ENCODE results near the gene CD164L2. TPM values are rescaled to one million over a fixed set of nuclear protein-coding genes. Genes with fewer than 3 reads are reported as not detected.

CD164L2 gene
- total and polyA plus RNA-seq, 5 donors from 2014 or later, result not detected

DNA sequence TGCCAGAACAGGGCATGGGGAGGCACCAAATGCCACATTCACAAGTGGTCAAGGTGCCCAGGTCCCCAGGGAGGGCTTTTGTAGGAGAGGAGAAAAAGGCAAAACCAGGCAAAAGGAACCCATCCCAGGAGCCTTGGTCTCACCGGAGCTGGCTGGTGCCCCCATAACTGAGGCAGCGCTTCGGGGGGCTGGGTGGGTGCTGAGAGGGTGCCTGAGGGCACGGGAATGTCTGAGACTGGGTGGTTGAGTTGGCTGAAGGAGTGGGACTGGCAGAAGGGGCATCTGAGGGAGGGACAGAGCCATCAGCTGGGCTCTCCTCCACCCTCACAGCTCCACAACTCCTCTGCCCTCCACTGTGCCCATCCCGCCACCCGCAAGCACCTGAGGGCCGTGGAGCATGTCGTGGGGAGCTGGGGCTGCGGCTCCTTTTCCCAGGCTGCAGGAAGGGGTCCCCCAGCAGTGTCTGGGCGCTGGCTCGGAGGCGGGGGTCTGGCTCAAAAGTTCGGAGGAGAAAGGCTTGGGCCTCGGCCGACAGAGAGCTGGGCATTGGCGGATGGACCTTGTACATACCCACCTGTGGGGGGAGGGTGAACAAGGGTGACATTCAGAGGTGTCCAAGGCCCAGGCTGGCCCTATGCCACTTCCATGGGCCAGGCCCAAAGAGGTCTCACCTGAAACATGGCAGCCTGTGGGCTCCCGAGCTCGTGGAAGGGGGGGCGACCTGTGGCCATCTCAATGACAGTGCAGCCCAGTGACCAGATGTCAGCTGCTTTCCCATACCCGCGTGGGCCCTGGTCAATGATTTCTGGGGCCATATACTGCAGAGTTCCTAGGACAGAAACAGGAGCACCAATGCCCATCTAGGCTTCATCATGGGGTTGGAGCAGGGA lies 24.9 kb downstream of the CD164L2 start:
- no peaks in the 10 kb centered on the region for H3K9me3 ChIP-seq (ENCODE audit: control insufficient read depth in 2 of 2, low read length in 2 of 2)
- Mint-ChIP-seq H3K36me3 (peaks cover 3% of the 10 kb centered on the region), H3K27ac (peak overlapping the region in 2 of 3 donors; percentile 60 to 61), H3K27me3 (peaks cover 4% of the 10 kb centered on the region), H3K4me3 (peak overlapping the region; percentile 79 to 91 (median 84)), H3K4me1 (peaks cover 0 to 69% (median 26%) of the 10 kb centered on the region in 4 donors), H3K9me3 (no peaks in the 10 kb centered on the region)
- no peaks in the 10 kb centered on the region for H3K36me3 ChIP-seq (ENCODE audit: control insufficient read depth, insufficient read depth, low read length)
- DNase-seq (no peak), ATAC-seq (ENCODE audit: low read depth in 2 of 2) (no peak)
- H3K4me3 ChIP-seq (ENCODE audit: low read depth, low read length), result no peak overlapping the region
- H3K4me1 ChIP-seq (ENCODE audit: control insufficient read depth, insufficient read depth, low read length, poor library complexity, severe bottlenecking), result peaks cover 45% of the 10 kb centered on the region
- no peak overlapping the region for H3K27ac ChIP-seq (ENCODE audit: insufficient read depth, low read length, poor library complexity, severe bottlenecking)
- H3K27me3 ChIP-seq (ENCODE audit: control insufficient read depth, insufficient read depth, low read length), result no peaks in the 10 kb centered on the region

DNA sequence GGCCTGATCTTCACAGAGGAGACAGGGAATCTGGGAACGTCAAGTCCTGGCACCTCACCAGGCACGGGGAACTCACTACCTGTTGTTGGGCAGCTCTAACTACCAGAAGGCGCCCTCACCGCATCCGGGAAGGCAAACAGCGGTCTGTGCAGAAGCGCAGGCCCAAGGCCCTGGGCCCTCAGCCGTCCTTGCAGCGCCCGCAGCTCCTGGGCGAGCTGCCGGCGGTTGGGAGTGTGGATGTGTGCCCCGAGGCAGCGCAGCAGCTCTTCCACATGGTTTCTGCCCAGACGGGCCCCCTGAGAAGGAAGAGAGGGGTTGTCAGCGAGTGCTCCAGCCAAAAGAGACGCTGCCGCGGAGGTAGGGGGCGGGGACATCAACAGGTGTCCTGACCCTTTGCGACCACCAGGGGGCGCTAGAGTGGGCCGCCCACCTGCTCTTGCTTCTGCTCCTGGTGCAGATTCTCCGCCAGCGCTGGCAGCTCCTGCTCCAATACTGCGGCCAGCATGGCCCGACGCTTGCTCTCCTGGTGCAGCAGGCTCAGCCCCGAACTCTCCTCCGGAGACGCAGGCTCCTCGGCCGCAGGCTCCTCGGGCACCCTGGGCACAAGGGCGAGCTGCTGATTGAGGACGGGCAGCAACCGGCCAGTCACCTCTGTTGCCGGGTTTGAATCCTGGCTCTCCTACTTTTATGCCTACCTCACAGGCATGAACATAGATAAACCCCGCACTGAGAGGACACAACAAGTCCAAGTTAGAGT lies 25.7 kb downstream of the CD164L2 start:
- H3K4me3 Mint-ChIP-seq, result peak overlapping the region; percentile 79 to 89 (median 83)
- H3K36me3 Mint-ChIP-seq, result peaks cover 3% of the 10 kb centered on the region
- Histone ChIP-seq H3K4me3 (ENCODE audit: low read depth, low read length) (peak overlapping the region; percentile 37), H3K9me3 (ENCODE audit: control insufficient read depth in 2 of 2, low read length in 2 of 2) (no peaks in the 10 kb centered on the region), H3K27ac (ENCODE audit: insufficient read depth, low read length, poor library complexity, severe bottlenecking) (peak overlapping the region; percentile 65), H3K4me1 (ENCODE audit: control insufficient read depth, insufficient read depth, low read length, poor library complexity, severe bottlenecking) (peaks cover 45% of the 10 kb centered on the region), H3K36me3 (ENCODE audit: control insufficient read depth, insufficient read depth, low read length) (no peaks in the 10 kb centered on the region), H3K27me3 (ENCODE audit: control insufficient read depth, insufficient read depth, low read length) (no peaks in the 10 kb centered on the region)
- DNase-seq (peak; percentile 72 to 87 (median 84)), ATAC-seq (ENCODE audit: low read depth in 2 of 2) (peak; percentile 73 to 81)
- H3K27me3 Mint-ChIP-seq, result peaks cover 4% of the 10 kb centered on the region
- no peaks in the 10 kb centered on the region for H3K9me3 Mint-ChIP-seq
- H3K27ac Mint-ChIP-seq, result peak overlapping the region; percentile 56 to 83 (median 75)
- H3K4me1 Mint-ChIP-seq, result peaks cover 0 to 66% (median 26%) of the 10 kb centered on the region in 4 donors

DNA sequence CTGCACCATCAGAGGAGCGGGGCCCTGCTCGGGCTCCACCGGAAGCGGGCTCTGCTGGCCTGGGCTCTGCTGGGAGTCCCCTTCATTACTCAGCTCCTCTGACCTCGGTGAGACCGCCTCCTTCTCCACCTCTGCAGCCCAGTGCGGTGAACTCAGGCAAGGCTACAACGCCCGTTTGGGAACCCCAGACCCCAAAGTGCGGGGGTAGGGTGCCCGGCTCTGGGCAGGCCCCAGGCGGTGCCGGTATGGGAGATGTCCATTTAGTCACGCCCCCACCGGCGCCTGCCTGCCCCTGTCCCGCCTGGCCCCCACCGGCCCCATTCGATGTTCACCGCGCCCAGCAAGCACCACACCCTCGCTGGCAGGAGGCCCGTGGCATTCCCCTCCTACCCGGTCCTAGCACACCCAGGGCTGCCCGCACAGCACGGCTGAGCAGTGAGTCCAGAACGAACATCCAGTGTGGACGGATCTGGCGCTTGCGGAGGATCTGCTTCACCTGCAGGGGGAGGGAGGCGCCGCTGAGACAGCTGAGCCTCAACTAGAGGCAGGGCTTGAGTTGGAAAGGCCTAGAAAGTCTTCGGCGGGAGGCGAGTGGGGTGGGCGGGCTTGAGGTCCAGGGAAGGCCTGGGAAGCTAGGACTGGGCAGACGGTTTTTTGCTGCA lies 26.4 kb downstream of the CD164L2 start:
- Mint-ChIP-seq H3K4me1 (peaks cover 0 to 61% (median 26%) of the 10 kb centered on the region in 4 donors), H3K36me3 (peaks cover 4% of the 10 kb centered on the region), H3K9me3 (no peaks in the 10 kb centered on the region), H3K27ac (peak overlapping the region; percentile 56 to 83 (median 75)), H3K4me3 (peak overlapping the region; percentile 79 to 89 (median 83)), H3K27me3 (peaks cover 4% of the 10 kb centered on the region)
- Histone ChIP-seq H3K27ac (ENCODE audit: insufficient read depth, low read length, poor library complexity, severe bottlenecking) (peak overlapping the region; percentile 65), H3K4me3 (ENCODE audit: low read depth, low read length) (peak overlapping the region; percentile 37), H3K27me3 (ENCODE audit: control insufficient read depth, insufficient read depth, low read length) (no peaks in the 10 kb centered on the region), H3K9me3 (ENCODE audit: control insufficient read depth in 2 of 2, low read length in 2 of 2) (no peaks in the 10 kb centered on the region), H3K36me3 (ENCODE audit: control insufficient read depth, insufficient read depth, low read length) (no peaks in the 10 kb centered on the region), H3K4me1 (ENCODE audit: control insufficient read depth, insufficient read depth, low read length, poor library complexity, severe bottlenecking) (peaks cover 45% of the 10 kb centered on the region)
- DNase-seq (peak in 1 of 3 donors; percentile 31), ATAC-seq (ENCODE audit: low read depth in 2 of 2) (peak; percentile 29 to 40)

DNA sequence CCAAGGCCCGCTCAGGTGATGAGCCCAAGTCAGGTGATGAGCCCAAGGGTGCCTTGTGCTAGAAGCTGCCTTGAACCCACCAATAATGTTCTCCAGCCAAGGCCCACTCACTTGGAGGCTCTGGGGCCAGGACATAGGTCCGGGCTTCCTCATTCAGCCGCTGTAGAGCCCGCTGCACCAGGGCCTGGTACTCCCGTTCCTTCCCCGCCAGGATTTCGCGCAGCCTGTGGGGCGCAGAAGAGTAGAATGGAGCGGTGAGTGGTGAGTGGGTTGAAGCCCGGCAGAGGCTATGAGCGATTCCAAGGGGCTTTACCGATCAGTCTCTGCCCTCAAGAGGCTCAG lies 26.9 kb downstream of the CD164L2 start:
- H3K4me1 Mint-ChIP-seq, result peaks cover 0 to 58% (median 26%) of the 10 kb centered on the region in 4 donors

DNA sequence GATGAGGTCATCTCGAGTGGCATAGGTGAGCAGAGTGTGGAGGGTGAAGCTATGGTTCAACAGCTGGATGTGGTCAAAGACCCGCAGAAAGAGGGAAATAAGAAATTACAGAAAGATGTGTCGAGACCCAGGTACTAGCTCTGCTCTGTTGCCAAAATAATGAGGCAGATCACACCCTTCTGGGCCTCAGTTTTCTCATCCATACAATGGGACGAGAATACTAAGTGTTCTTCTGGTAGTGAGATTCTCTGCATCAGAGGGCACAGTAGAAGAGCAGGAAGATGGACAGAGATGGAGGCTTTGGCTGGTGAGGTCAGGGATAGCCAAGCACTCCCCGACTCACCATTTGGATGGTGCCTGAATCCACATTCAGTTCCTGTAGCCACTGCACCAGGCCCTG lies 27.4 kb downstream of the CD164L2 start:
- peak overlapping the region; percentile 52 to 79 (median 77) for H3K4me3 Mint-ChIP-seq
- peaks cover 6% of the 10 kb centered on the region for H3K36me3 Mint-ChIP-seq
- Histone ChIP-seq H3K4me3 (ENCODE audit: low read depth, low read length) (no peak overlapping the region), H3K27me3 (ENCODE audit: control insufficient read depth, insufficient read depth, low read length) (no peaks in the 10 kb centered on the region), H3K27ac (ENCODE audit: insufficient read depth, low read length, poor library complexity, severe bottlenecking) (peak overlapping the region; percentile 65), H3K36me3 (ENCODE audit: control insufficient read depth, insufficient read depth, low read length) (no peaks in the 10 kb centered on the region), H3K4me1 (ENCODE audit: control insufficient read depth, insufficient read depth, low read length, poor library complexity, severe bottlenecking) (peaks cover 45% of the 10 kb centered on the region), H3K9me3 (ENCODE audit: control insufficient read depth in 2 of 2, low read length in 2 of 2) (no peaks in the 10 kb centered on the region)
- H3K27me3 Mint-ChIP-seq, result peaks cover 4% of the 10 kb centered on the region
- no peaks in the 10 kb centered on the region for H3K9me3 Mint-ChIP-seq
- no peak for ATAC-seq (ENCODE audit: low read depth in 2 of 2)
- DNase-seq, result no peak
- peak overlapping the region in 2 of 3 donors; percentile 11 to 72 for H3K27ac Mint-ChIP-seq
- H3K4me1 Mint-ChIP-seq, result peaks cover 0 to 57% (median 26%) of the 10 kb centered on the region in 4 donors

More for the DNA sequence above, 26.9 kb downstream of the CD164L2 start:
- H3K36me3 ChIP-seq (ENCODE audit: control insufficient read depth, insufficient read depth, low read length), result no peaks in the 10 kb centered on the region
- Mint-ChIP-seq H3K27me3 (peaks cover 4% of the 10 kb centered on the region), H3K4me3 (peak overlapping the region; percentile 52 to 79 (median 77)), H3K27ac (peak overlapping the region; percentile 55 to 87 (median 72)), H3K36me3 (peaks cover 6% of the 10 kb centered on the region), H3K9me3 (no peaks in the 10 kb centered on the region)
- peak overlapping the region; percentile 65 for H3K27ac ChIP-seq (ENCODE audit: insufficient read depth, low read length, poor library complexity, severe bottlenecking)
- H3K4me3 ChIP-seq (ENCODE audit: low read depth, low read length), result no peak overlapping the region
- DNase-seq (no peak), ATAC-seq (ENCODE audit: low read depth in 2 of 2) (no peak)
- no peaks in the 10 kb centered on the region for H3K27me3 ChIP-seq (ENCODE audit: control insufficient read depth, insufficient read depth, low read length)
- peaks cover 45% of the 10 kb centered on the region for H3K4me1 ChIP-seq (ENCODE audit: control insufficient read depth, insufficient read depth, low read length, poor library complexity, severe bottlenecking)
- H3K9me3 ChIP-seq (ENCODE audit: control insufficient read depth in 2 of 2, low read length in 2 of 2), result no peaks in the 10 kb centered on the region

DNA sequence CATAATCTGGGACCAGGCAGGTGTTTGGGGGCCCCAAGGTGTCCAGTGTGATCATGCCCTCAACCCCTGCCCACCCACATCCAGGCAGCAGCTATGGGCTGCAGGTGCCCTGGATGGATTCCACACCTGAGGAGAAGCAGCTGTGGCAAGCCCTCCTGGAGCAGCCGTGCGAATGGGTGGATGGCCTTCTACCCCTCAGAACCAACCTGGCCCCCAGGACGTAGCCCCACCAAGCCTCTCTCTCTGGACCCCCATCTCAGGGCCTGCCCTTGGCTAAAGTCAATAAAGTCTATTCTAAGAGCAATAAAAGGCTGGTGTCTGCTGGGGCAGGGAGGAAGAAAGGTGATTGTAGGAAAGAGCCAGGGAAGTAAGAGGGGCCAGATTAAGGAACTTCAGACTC lies 29.5 kb downstream of the CD164L2 start:
- no peak overlapping the region for H3K27ac Mint-ChIP-seq
- no peak for ATAC-seq (ENCODE audit: low read depth in 2 of 2)
- Histone ChIP-seq H3K27me3 (ENCODE audit: control insufficient read depth, insufficient read depth, low read length) (no peaks in the 10 kb centered on the region), H3K27ac (ENCODE audit: insufficient read depth, low read length, poor library complexity, severe bottlenecking) (no peak overlapping the region), H3K4me3 (ENCODE audit: low read depth, low read length) (no peak overlapping the region), H3K4me1 (ENCODE audit: control insufficient read depth, insufficient read depth, low read length, poor library complexity, severe bottlenecking) (peaks cover 42% of the 10 kb centered on the region), H3K9me3 (ENCODE audit: control insufficient read depth in 2 of 2, low read length in 2 of 2) (no peaks in the 10 kb centered on the region), H3K36me3 (ENCODE audit: control insufficient read depth, insufficient read depth, low read length) (peaks cover 5% of the 10 kb centered on the region)
- H3K9me3 Mint-ChIP-seq, result no peaks in the 10 kb centered on the region
- DNase-seq, result no peak
- peaks cover 6% of the 10 kb centered on the region for H3K36me3 Mint-ChIP-seq
- no peaks in the 10 kb centered on the region for H3K27me3 Mint-ChIP-seq
- H3K4me1 Mint-ChIP-seq, result peaks cover 0 to 40% (median 16%) of the 10 kb centered on the region in 4 donors
- peak overlapping the region in 1 of 4 donors; percentile 66 for H3K4me3 Mint-ChIP-seq

DNA sequence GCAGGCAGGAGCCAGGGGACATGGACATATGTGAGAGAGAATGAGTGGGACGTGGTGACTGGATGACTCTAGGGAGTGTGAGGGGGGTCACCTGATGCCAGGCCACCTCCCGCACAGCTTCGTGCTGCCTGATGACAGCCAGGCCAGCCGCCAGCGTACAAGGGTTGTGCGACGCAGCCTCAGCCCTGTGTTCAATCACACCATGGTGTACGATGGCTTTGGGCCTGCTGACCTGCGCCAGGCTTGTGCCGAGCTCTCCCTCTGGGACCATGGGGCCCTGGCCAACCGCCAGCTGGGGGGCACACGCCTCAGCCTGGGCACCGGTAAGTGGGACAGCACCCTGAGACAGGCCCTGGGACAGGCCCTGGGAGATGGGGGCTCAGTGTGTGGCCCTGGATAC lies 30.0 kb downstream of the CD164L2 start:
- Histone ChIP-seq H3K4me3 (ENCODE audit: low read depth, low read length) (no peak overlapping the region), H3K9me3 (ENCODE audit: control insufficient read depth in 2 of 2, low read length in 2 of 2) (no peaks in the 10 kb centered on the region), H3K27ac (ENCODE audit: insufficient read depth, low read length, poor library complexity, severe bottlenecking) (no peak overlapping the region), H3K27me3 (ENCODE audit: control insufficient read depth, insufficient read depth, low read length) (no peaks in the 10 kb centered on the region), H3K4me1 (ENCODE audit: control insufficient read depth, insufficient read depth, low read length, poor library complexity, severe bottlenecking) (peaks cover 43% of the 10 kb centered on the region), H3K36me3 (ENCODE audit: control insufficient read depth, insufficient read depth, low read length) (peaks cover 5% of the 10 kb centered on the region)
- H3K4me3 Mint-ChIP-seq, result no peak overlapping the region
- H3K9me3 Mint-ChIP-seq, result no peaks in the 10 kb centered on the region
- H3K27me3 Mint-ChIP-seq, result no peaks in the 10 kb centered on the region
- no peak overlapping the region for H3K27ac Mint-ChIP-seq
- no peak for DNase-seq
- H3K36me3 Mint-ChIP-seq, result peaks cover 6% of the 10 kb centered on the region
- peaks cover 0 to 37% (median 16%) of the 10 kb centered on the region in 4 donors for H3K4me1 Mint-ChIP-seq
- ATAC-seq (ENCODE audit: low read depth in 2 of 2), result no peak
